G401 (cell line): ENCODE results near the gene BABAM2. TPM values are rescaled to one million over a fixed set of nuclear protein-coding genes. Genes with fewer than 3 reads are reported as not detected.
"Not testable (repeated sequence)": the region's sequence is repeated elsewhere in the genome, so short reads cannot be mapped to it uniquely, and the experiment has no call there.

Experiments used
- DNase-seq: peaks from one replicate; pipeline ENCODE4 v3.0.0-alpha.2; 2015; ENCODE audit warnings: low spot score
- in situ Hi-C: cut with HindIII; loops from 2 replicates; pipeline ENCODE4 v1.10.0; 2016; ENCODE audit warnings: low sequenced_read_pairs, mixed read lengths
- total RNA-seq: library from RNA; depleted of rRNA; stranded (reverse); fragments of >200 nt; shearing (Covaris generic); gene quantifications from 2 replicates; pipeline ENCODE4 v1.2.3, GENCODE V29; 2014

The BABAM2 gene
- total RNA-seq, 1 experiment from 2014 or later: 42.3 TPM

DNA sequence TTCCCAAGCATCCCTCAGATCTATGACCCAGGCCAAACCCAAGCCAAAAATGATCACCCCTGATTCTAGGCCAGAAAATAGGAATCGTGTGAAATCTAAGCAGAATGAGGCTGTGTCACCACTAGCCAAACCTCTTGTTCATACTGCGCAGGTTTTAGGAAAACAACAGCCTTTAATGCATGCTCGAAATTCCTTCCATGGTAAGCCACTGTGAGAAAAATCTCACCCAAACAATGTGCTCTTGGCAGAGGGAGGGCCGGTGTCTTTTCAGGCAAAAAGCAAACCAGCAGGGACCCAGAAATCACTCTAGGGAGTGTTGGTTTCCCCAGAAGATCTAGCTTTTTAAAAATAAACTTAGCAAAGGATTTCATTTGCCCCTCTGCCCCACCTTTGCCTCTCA is 430.9 kb downstream of the BABAM2 start:
- no peak for DNase-seq
- in situ Hi-C loops: no loop called here

DNA sequence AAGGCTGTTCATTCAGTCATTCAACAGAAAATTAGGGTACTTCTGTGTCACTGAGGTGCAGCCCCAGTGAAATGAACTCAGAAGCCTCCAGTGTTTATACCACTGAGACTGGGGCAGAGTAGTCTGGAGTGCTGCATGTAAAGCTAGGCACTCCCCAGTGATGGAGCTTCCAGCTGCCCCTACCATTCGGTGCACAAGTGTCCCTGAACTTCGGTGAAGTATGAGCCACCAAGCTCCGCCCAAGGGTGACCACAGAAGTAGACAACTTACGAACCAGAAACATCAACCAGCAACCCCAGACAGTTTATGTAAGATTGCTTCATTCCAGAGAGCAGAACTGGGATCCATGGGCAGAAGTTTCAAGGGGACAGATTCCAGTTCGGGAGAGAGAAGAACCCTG is 431.5 kb downstream of the BABAM2 start:
- DNase-seq: no peak
- in situ Hi-C loops: no loop called here

DNA sequence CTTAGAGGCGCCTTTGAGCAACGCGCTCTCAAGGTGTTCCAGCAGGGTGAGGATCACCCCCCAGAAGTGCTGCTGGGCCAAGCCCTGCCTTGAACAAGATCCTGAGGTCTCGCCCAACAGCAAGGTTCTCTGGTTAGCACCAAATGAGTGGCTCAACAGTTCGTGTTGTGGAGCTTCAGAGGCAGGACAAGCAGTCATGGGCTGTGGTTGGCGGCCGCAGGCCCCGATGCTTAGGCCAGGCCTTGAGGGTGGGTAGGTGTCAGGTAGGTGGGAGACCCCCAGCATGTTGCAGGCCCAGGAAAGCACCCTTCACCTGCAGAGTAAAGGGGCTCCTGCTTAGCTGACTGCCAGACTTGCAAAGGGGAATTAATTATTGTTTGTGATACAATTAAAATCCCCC is 431.9 kb downstream of the BABAM2 start:
- DNase-seq: no peak
- in situ Hi-C loops: no loop called here

DNA sequence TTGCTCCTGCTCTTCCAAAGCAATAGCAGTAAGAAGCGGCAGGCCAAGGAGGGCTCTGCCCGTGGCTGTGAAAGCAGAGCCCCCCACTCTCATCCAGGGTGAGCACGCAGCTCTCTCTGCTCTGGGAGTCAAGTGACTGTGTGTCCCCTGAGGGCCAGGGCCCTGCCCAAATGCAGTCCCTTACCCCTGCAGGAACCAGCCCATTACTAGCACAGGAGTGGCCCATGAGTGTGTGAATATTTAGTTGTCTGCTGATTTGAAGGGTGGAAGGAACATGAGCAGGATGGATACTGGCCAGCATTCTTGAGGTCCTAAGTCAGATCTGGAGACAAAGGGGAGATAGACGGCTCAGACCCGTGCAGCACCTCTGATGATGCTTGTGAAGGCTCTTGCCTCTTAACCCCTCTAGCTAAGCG is 432.5 kb downstream of the BABAM2 start:
- in situ Hi-C loops: no loop called here
- DNase-seq: no peak

DNA sequence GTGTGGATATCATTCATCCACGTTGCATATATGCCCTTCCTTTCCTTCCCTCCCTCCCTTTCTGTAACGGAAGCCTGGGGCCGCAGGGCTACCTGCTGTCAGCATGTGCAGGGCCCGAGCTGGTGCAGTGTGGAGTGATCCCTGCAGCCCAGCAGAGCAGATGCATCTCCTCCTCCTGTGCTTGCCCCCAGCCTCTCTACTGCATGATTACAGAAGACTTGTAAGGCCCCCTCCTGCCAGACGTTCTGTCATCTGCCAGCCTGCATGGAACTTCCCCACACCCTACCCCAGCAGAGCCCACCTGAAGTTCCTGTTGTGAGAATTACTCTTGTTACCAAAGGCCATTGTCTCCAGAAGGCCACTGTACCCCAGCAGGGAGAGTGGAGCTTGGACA is 434.6 kb downstream of the BABAM2 start:
- in situ Hi-C loops: no loop called here
- DNase-seq: no peak

DNA sequence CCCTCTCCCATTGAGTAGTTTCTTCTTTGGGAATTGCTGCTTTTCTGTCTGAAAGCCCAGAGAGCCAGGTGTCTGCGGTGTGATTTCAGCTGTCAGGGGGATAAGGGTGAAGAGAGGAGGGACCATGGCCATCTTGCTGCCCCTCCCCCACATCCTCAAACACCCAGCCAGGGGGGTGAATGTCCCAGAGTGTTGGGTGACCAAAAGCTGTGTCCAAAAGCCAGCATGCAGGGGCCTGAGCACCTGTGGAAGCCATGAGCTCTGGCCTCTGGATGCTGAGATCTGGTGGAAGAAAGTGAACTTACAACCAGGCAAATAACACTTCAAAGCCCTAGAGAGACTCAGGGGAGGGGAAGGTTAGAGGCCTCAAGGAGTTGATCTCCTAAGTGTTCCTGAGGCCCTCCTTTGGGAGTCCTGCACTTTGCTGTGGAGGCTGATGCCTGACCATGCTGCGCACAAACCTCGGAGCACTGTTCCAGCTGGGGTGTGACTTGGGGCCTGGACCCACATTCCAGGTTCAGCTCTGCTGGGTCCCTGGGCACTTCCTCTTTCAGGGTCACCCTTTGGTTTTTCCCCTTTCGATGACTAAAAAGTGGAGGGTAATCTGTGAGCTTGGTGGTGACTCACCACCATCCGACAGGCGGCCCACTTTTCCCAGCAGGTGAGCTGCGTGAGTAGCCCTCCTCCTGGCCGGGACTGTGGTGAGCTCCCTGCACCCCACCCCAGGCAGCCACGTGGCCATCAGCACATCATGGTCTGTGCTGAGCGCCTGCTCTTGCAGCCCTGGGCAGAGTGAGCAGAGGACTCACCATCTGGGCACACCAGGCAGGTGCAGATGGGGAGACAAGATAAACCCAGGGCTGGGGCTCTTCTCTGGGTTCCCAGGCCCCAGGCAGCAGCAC is 435.3 kb downstream of the BABAM2 start:
- no peak for DNase-seq
- in situ Hi-C loops: no loop called here

DNA sequence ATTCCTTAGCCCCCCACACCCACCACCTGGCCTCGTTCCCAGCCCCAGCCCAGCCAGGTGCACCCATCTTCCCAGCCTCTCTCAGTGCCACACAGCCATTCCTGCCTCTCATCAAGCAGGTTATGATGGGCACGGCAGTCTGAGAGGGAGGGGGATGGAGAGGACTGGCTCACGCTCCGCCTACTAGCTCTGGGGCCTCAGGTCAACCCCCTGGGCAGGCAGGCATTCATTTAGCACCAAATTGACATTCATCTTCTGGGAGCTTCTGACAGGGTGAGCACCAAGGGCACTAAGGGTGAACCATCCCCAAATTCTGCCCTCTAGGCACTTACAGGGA is 435.9 kb downstream of the BABAM2 start:
- DNase-seq: no peak
- in situ Hi-C loops: no loop called here

DNA sequence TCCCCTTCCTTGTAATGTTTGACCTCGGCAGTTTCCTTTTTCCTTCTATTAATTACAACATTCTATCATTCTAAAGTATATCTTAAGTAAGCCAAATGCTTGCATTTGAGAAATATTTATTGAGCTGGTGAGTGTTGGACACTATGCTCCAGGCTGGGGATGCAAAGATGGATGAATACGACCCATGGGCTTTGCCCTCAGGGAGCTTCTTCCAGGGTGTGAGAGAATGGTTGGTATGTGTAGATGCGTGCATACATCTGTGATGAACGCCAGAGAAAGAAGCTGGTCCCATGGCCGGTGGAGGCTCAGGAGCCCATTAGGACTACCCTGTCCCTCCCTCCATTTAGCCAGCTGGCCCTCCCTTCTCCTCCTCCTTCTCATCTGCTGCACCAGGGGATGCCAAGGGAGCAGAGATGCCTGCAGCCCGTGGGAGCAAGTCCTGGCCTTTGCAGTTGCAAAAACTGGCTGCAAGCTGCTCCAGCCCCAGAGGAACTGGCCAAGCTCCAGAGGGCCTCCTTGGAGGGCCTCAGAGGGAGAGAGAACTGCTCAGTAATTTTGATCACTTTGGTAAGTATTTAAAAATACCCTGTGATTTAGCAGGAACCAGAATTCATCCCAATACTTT is 436.5 kb downstream of the BABAM2 start:
- no peak for DNase-seq
- in situ Hi-C loops: no loop called here

DNA sequence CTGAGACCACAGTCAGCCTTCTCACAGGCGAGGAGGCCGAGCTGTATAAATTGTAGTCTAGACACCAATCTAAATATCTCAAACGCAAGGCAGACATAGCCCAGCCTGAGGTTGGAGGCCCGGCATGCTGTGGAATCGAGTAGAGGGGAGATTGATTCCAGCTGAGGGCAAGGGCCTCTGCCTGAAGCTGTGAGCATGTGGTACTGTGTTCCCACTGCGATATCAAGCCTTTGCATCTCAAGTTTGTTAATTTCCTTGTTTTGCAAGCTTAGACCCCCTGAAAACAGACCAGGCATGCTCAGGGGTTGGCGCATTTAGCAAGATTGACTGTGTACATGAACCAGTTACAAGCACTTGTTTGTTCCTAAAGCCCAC is 437.0 kb downstream of the BABAM2 start:
- in situ Hi-C loops: no loop called here
- no peak for DNase-seq

DNA sequence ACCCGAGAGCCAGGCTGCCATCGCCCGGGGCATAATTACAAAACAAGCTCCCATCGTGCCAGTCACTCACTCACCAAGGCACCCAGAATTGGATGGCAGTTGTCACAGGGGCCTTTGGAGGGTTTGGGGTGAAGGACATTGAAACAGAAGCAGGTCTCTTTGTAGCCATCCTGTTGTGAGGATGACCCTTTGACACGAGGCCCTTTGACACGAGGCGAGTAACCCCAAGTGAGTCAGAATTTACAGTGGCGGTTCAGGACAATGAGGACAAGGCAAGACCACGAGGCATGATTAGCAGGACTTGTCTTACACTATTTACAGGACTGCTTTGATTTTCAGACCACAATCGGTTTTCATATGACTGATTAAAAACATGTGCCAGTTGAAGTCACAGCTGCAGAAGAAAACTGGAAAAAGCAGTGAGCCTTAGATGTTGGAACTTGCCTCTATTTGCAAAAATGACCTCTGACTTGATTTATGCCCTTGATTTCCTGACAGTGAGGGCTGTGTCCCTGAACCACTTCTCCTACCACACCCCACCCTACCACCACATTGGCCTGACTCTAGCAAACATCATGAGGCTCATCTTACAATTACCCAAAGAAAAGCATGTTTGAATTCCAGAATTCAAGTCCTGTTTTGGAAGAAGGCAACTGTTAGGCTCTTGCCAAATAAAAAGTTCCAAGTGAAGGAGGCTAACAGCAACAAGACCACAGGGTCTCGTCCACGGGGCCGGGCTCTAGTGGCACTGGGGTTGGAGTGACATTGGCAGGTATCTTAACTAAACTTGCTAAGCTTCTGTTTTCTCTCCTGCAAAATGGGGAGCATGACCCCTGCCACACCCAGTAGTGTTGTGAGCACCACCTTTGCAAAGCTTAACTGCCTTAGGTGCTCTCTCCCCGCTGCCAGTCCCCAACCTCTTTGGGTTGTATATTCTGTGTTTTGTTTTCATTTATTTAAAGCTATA is 437.7 kb downstream of the BABAM2 start:
- no peak for DNase-seq
- in situ Hi-C loops: no loop called here

DNA sequence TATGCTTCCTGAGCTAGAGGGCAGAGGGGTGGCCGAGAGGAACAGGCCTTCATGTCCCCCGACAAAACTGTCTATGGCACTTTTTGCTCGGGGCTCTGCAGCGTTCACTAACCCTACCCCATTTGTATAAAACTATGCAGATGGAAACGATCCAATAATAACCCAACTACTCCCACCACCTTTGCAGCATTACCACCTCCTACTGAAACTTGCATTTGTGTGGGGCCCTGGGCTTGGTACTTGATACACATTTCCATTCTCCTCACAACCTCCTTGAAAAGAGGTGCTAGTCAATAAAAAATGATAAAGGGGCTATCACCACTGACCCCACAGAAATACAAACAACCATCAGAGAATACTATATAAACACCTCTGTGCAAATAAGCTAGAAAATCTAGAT is 438.7 kb downstream of the BABAM2 start:
- in situ Hi-C loops: no loop called here

DNA sequence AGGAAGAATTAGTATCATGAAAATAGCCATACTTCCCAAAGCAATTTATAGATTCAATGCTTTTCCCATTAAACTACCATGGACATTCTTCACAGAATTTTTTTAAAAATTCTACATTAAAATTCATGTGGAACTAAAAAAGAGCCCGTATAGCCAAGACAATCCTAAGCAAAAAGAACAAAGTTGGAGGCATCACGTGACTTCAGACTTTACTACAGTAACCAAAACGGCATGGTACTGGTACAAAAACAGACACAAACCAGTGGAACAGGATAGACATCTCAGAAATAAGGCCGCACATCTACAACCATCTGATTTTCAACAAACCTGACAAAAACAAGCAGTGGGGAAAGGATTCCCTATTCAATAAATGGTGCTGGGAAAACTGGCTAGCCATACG is 440.2 kb downstream of the BABAM2 start:
- in situ Hi-C loops, DNase-seq: not testable (repeated sequence)

More for the DNA sequence above, 438.7 kb downstream of the BABAM2 start:
- no peak for DNase-seq

DNA sequence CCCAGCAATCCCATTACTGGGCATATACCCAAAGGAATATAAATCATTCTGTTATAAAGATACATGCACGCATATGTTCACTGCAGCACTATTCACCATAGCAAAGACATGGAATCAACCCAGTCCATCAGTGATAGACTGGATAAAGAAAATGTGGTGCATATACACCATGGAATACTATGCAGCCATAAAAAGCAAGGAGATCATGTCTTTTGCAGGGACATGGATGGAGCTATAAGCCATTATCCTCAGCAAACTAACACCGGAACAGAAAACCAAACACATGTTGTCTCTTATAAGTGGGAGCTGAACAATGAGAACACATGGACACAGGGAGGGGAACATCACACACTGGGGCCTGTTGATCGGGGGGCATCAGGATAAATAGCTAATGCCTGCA is 441.3 kb downstream of the BABAM2 start:
- in situ Hi-C loops, DNase-seq: not testable (repeated sequence)

DNA sequence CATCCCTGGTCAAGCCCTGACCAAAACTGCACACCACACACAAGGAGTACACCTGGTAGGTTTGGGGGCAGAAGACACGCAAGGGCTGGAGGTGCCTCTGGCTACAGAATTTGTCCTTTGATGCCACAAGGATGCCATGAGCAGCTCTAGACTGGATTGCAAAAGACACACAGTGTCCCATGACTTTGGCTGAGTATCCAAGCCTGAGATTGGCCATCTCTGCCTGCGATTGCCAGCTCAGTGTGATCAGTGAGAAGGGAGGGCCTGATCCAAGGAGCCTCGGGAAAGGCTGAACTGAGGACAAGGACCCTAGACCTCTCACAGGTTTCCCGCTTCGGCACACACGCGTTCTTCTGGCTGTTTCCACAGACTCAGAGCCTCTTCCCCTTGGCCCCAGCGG is 442.2 kb downstream of the BABAM2 start:
- in situ Hi-C loops: no loop called here
- DNase-seq: no peak

DNA sequence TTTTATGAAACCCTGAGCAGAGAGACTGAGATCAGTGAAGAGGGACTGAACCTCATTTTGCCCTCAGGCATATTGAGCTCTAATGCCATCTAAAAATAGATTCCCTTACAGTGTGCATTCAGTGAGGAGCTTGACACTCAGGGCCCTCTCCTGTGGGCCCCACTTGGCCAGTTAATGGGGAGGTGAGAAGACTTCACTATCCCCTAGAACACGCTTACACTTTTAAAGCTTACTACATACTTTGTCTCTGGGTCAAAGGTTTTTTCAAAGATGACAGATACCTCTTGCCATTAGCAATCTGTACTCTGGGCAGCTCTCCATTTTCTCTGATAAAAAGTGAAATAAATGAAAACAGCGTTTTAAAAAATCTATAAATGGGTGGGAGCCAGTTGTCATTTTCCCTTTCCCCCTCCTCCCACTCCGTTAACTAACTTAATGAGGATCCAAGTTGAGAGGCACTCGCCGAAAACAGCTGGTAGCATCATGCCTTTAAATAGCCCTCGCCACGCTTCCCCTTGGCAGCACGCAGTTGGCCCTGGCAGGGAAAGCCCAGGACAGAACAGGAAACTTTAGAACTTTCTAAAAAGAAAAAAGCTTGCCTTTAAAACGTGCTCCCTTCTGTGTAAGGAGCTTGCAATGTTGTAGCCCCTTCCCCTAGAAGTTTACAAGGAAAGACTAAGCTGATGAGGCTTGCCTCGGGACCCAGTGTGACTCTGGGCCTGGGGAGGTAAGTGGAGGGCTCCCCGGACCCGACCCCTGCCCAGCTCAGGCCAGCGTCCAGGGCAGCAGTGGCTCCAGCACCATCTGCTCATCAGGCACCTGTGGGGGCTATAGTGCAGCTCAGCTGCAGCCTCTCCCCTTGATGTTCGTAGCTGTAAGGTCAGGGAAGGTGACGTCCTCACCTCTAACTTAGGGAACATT is 443.3 kb downstream of the BABAM2 start:
- in situ Hi-C loops: no loop called here
- DNase-seq: no peak

DNA sequence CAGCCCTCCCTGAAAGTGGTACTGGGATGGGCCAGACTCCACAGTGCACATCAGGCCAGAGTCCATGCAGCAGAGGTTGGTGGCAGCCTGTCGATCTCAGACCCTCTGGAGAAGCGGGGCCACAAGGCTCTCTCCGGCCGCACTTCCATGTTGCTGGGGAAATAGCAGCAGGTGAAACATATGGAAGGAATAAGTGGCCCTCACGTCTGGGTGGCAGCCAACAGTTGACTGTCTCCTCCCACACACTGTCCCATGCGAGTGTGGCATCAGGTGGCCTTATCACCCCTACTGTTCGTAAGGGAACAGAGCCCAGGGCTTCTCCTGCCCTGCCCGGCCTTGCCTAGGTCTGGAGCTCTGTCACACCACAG is 444.0 kb downstream of the BABAM2 start:
- DNase-seq: peak; percentile 55
- in situ Hi-C loops: no loop called here

DNA sequence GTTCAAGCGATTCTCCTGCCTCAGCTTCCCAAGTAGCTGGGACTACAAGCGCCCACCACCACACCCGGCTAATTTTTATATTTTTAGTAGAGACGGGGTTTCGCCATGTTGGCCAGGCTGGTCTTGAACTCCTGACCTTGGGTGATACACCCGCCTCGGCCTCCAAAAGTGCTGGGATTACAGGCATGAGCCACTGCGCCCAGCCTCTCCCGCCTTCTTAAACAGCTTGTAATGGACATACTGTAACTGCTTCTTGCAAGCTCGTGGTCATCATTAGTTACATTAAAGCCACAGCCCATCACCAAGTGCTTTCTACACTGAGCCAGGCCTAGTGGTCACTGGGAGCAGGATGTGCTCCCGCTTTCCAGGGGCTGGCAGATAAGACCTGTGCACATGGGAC is 444.7 kb downstream of the BABAM2 start:
- DNase-seq, in situ Hi-C loops: not testable (repeated sequence)

DNA sequence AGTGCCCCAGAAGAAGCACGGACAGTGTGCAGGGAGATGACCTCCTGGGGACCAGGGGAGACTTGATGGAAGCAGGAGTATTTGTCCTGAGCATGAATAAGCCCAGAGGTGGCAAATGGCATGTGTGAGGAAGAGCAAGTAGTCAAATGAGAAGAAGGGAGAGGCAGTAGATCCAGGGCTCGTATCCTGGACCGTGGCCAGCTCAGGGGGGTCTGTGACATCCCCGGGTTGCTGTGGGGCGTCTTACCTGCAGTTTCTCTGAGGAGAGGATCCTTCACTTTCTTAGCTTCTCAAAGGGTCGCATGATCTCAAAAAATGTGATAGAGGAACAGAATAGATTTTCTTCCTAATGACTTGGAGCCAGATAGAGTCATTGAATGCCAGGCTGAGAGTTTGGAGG is 445.1 kb downstream of the BABAM2 start:
- in situ Hi-C loops: no loop called here
- DNase-seq: no peak
